Cortex of kidney (tissue), 1 donor: Measurements from ENCODE around the gene DLG1.

Experiments
- DNase-seq: peaks from one replicate; lab custom pipeline; 2025; lab: John Stamatoyannopoulos, UW

Gene DLG1

DNA sequence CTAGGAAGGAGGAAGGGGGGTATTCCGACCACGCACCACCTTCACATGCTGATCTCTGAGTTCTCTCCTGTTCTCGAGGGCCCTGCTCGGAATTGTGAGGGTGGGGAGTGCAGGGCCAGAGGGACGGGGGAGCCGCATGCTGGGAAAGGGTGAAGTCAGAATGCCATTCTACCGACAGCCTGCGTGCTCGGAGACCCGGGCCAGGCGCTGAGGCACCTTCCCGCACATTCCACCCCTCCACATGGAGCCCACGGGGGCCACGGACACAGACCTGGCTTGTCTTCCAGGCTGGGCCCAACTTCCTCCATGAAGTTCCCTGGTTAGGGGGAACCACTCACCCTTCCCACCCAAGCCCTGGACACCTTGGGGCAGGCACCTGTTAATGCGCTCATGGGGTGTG, 301.1 kb downstream of the DLG1 start:
- DNase-seq: no peak

DNA sequence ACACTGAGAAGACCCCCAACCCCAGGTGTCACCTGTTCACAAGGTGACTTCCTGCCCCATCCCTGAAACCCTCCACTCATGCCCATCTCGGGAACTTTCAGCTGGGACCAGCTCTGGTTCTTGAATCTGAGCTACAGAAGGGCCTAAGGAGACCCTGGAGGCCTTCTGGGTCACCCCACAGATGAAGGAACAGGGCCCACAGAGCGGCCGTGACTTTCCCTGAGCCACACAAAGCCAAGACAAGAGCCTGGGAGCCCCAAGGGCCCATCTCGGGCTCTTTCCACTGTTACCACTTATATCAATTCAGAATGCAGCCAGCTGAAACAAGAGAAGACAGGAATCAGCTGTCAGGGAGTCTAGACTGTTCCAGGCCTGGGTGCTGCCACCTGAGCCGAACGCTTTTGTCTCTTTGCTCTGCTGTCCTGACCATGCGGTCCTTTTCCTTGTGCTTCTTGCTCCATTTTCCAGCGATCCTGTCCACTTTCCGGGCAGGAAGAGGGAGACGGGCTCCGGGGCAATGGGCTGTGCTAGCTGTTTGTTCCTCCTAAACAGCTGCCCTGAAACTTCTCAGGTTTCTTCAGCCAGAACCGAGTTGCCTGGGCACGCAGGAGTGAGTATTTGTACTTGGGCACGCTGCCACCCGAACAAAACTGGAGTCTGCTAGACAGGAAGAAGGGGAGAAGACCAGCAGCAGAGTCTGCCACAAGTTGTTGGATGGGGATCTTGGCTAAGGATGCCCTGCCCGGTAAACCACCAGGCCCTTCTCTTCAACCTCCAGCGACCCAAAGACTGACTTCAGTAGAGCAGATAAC, 301.8 kb downstream of the DLG1 start:
- no peak for DNase-seq

DNA sequence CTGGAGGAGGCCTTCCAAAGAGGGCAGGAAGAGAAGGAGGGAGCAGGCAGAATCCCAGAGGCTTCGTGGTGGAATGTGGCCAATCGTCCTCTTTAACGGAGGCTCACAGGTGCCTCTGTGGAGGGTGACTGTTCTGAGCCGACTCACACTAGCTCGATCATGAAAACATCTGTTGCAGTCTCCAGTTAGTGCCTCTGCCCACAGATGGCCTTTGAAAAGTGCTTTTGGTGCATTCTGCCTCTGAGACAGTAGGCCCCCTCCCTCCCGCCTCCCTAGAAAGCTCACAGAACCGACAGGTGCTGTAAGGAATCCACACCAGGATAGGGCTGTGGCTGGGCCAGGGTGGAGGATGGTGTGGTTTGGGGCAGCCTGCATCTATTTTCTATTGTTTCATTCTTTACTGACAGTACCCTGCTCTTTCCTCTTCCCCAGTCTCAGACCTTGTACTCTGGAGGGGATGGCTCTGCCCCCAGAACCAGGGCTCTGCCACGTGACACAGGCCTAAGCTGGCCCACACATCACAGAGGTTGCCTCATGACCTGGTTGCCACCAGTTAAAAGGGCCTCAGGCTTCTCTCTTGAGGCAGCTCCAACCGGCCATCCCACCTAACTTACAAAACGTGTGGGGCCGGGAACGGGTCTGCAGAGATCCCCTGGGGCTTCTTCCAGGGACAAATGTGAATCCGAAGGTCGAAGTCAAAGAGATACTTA, 302.6 kb downstream of the DLG1 start:
- DNase-seq: no peak

DNA sequence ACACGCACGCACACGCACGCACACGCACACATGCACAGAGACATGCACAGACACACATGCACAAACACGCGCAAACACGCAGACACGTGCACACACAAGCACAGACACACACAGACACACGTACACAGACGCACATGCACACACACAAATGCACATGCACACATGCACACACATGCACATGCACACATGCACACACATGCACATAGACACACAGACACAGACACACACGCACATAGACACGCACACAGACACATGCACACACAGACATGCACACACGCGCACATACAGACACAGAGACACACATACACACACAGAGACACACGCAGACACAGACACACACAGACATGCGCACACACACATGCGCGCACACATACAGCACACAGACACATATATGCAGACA, 303.4 kb downstream of the DLG1 start:
- no peak for DNase-seq

DNA sequence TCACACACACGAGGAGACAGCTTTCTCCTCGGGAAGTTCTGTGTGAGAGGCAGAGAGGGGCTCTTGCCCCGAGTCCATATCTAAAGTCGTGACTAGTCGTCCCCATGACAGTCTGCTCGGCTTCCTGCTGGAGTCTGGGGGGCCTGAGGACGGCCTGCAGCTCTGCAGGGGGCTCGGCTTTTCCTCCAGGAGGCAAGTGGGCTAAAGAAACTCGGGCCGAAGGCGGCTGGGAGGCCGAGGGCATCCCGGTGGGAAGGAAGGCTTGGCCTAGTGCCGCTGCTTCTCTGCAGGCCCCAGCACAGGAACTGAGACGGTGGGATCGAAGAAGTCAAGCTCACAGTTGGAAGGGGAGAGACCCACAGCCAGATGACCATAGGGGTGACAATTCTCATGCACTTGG, 304.4 kb downstream of the DLG1 start:
- DNase-seq: no peak
